Small intestine (tissue), 7 donors: Measurements from ENCODE around the gene MYRF. TPM values are rescaled to one million over a fixed set of nuclear protein-coding genes. Genes with fewer than 3 reads are reported as not detected.

ENCODE experiments used
- DNase-seq, 2 donors: peaks; one replicate each; pipeline versions ENCODE4 v3.0.0 to v3.0.0-alpha.2; 2013
- FAIRE-seq: peaks from 2 replicates; lab custom pipeline; 2012; peaks lifted over from hg19 to GRCh38; lab: Jason Lieb, UNC
- H3K27ac ChIP-seq, 3 donors: one replicate each; pipeline ENCODE4 v1.5.1; 2013; ENCODE audit warnings: low read length in 2 of 3, mild to moderate bottlenecking in 2 of 3, control low read depth in 1 of 3, inconsistent platforms in 1 of 3, low read depth in 1 of 3, moderate library complexity in 1 of 3
- H3K27me3 ChIP-seq, 3 donors: one replicate each; pipeline ENCODE4 v1.6.1; 2013; ENCODE audit warnings: low read length in 3 of 3, inconsistent platforms in 1 of 3; ENCODE audit not compliant: control insufficient read depth in 3 of 3, insufficient read depth in 3 of 3
- H3K36me3 ChIP-seq, 3 donors: one replicate each; pipeline ENCODE4 v1.6.1; 2013; ENCODE audit warnings: low read length in 3 of 3, inconsistent platforms in 1 of 3, low read depth in 1 of 3, mild to moderate bottlenecking in 1 of 3, moderate library complexity in 1 of 3; ENCODE audit not compliant: control insufficient read depth in 3 of 3, insufficient read depth in 2 of 3
- H3K4me1 ChIP-seq, 3 donors: one replicate each; pipeline ENCODE4 v1.6.1; 2013; ENCODE audit warnings: low read length in 2 of 3, inconsistent platforms in 1 of 3, low read depth in 1 of 3, mild to moderate bottlenecking in 1 of 3, moderate library complexity in 1 of 3; ENCODE audit not compliant: control insufficient read depth in 3 of 3, insufficient read depth in 2 of 3
- H3K4me3 ChIP-seq, 3 donors: one replicate each; pipeline ENCODE4 v1.5.1; 2013; ENCODE audit warnings: low read length in 3 of 3, control low read depth in 1 of 3, inconsistent platforms in 1 of 3, low read depth in 1 of 3, mild to moderate bottlenecking in 1 of 3, moderate library complexity in 1 of 3
- H3K9me3 ChIP-seq, 2 donors: one replicate each; pipeline ENCODE4 v1.6.1; 2013; ENCODE audit warnings: low read depth in 1 of 2, low read length in 1 of 2; ENCODE audit not compliant: control insufficient read depth in 2 of 2, insufficient read depth in 1 of 2
- WGBS, 3 donors: extraction: QIAGEN DNeasy Blood & Tissue Kit; methylation state at CpG; one replicate each; pipeline ENCODE4 v1.1.7; 2013; 5-methylcytosine and 5-hydroxymethylcytosine counted together
- polyA plus RNA-seq, 4 donors: library from polyadenylated mRNA; stranded (reverse) in 3 of 4; unstranded in 1 of 4; fragments of 200-250 nt in 3 of 4; fragments of 120-200 nt in 1 of 4; gene quantifications; one replicate each; pipeline versions ENCODE4 v1.2.1 to v1.2.3, GENCODE V29; 2013
- donor health status: healthy with polysubstance abuse.
- donor health status: control.
- donor health status: control.
- donor health status: Bipolar disorder and iron deficiency.
- donor health status: healthy.

MYRF gene
- polyA plus RNA-seq, 4 donors = 19.9 to 48.1 (median 22.3) TPM

DNA sequence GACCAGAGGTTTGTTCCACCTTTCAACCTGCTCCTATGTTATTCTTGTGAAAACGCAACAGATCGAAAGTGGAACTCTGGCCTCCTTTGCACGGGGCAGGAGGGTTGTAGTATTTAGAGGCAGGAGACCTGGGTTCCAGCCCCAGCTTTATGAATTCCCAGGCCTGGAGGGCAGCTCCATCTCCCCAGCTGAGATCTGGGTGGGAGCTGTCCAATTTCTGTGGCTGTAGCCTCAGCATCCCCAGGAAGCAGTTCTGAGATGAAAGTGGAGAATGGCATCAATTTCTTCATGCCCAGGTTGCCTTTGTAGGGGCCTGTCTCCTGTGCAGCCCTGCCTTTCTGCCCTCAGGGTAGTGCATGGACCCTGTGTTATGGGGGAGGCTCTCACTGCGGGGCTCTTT lies 79.8 kb downstream of the MYRF start:
- Histone ChIP-seq H3K36me3 (peaks cover 0 to 6% (median 0%) of the 10 kb centered on the region in 3 donors), H3K27me3 (peaks cover 0 to 55% (median 0%) of the 10 kb centered on the region in 3 donors), H3K27ac (peak overlapping the region in 1 of 3 donors; percentile 42), H3K4me1 (peaks cover 6 to 19% (median 16%) of the 10 kb centered on the region in 3 donors), H3K4me3 (no peak overlapping the region), H3K9me3 (no peaks in the 10 kb centered on the region)
- DNase-seq (no peak), FAIRE-seq (no peak)
- WGBS, 3 donors = 22 to 88% (median 62%) methylated on average over 4 of the region's 4 CpGs

DNA sequence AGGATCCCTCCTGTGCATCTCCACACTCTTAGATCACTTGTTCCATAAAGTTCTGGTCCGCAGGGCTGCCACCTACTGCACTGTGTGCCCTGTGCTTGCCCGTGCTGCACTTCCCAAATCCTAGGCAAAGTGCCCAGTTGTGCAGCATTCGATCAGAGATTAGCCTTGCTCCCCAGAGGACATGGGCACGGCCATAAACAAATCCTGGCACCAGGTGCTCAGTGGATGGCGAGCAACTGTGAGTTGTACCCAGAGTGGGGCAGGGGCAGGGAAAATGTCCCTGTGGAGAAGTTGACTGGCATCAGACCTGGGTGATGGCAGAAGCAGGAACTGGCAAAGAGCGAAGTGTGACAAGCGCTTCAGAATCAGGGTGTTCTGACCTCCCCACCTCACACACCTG lies 80.3 kb downstream of the MYRF start:
- peak in 1 of 2 donors; percentile 36 for DNase-seq

DNA sequence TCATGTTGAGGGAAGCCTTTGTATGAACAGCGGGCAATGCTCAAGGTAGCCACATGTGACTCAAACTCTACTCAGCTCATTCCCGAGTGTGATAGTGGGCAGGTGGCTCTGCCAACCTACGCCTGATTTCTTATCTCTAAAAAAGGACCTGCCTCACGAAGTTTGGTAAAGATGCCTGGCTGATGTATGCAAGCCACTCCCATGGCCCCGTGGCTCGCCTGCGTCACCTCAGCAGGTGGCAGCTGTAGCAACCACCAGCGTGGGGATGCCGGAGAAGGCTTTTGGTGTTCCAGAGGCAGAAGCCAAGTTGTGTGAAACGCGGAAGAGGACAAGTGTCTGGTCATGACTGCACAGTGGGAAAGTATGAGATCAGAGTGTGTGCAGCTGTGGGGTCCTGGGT lies 81.0 kb downstream of the MYRF start:
- H3K4me1 ChIP-seq = peaks cover 6 to 19% (median 12%) of the 10 kb centered on the region in 3 donors
- DNase-seq (peak in 1 of 2 donors; percentile 32), FAIRE-seq (no peak)
- 15 to 59% (median 39%) methylated on average over 11 of the region's 11 CpGs for WGBS, 3 donors
- no peak overlapping the region for H3K4me3 ChIP-seq
- peaks cover 0 to 6% (median 0%) of the 10 kb centered on the region in 3 donors for H3K36me3 ChIP-seq
- peaks cover 0 to 44% (median 0%) of the 10 kb centered on the region in 3 donors for H3K27me3 ChIP-seq
- H3K27ac ChIP-seq = peak overlapping the region in 1 of 3 donors; percentile 89
- no peaks in the 10 kb centered on the region for H3K9me3 ChIP-seq

More for the DNA sequence above, 80.3 kb downstream of the MYRF start:
- FAIRE-seq = no peak
- Histone ChIP-seq H3K36me3 (peaks cover 0 to 6% (median 0%) of the 10 kb centered on the region in 3 donors), H3K27me3 (peaks cover 0 to 52% (median 0%) of the 10 kb centered on the region in 3 donors), H3K4me3 (no peak overlapping the region), H3K27ac (peak overlapping the region in 1 of 3 donors; percentile 89), H3K4me1 (peaks cover 6 to 19% (median 16%) of the 10 kb centered on the region in 3 donors), H3K9me3 (no peaks in the 10 kb centered on the region)
- WGBS, 3 donors = 21 to 60% (median 36%) methylated on average over 7 of the region's 7 CpGs

DNA sequence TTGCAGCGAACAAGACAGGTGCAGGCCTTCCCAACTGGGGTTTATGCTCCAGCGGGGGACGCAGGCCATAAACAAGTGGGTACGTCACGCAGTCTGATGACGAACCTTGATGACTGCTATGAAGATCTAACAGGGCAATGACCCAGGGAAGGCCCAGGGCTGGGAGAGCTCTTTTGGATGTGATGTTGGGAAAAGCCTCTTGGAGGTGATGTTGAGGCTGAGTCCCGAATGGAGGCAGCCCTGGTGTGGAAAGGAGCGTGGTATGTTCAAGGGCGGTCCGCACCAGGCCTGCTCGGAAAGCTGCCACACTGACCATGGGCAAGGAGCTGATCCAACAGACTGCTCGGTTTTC lies 81.5 kb downstream of the MYRF start:
- Histone ChIP-seq H3K4me1 (peaks cover 6 to 19% (median 8%) of the 10 kb centered on the region in 3 donors), H3K4me3 (no peak overlapping the region), H3K36me3 (peaks cover 0 to 7% (median 0%) of the 10 kb centered on the region in 3 donors), H3K27ac (peak overlapping the region in 2 of 3 donors; percentile 37 to 89), H3K9me3 (no peaks in the 10 kb centered on the region), H3K27me3 (peaks cover 0 to 40% (median 0%) of the 10 kb centered on the region in 3 donors)
- FAIRE-seq (no peak), DNase-seq (no peak)
- WGBS, 3 donors = 51 to 79% (median 66%) methylated on average over 12 of the region's 12 CpGs

DNA sequence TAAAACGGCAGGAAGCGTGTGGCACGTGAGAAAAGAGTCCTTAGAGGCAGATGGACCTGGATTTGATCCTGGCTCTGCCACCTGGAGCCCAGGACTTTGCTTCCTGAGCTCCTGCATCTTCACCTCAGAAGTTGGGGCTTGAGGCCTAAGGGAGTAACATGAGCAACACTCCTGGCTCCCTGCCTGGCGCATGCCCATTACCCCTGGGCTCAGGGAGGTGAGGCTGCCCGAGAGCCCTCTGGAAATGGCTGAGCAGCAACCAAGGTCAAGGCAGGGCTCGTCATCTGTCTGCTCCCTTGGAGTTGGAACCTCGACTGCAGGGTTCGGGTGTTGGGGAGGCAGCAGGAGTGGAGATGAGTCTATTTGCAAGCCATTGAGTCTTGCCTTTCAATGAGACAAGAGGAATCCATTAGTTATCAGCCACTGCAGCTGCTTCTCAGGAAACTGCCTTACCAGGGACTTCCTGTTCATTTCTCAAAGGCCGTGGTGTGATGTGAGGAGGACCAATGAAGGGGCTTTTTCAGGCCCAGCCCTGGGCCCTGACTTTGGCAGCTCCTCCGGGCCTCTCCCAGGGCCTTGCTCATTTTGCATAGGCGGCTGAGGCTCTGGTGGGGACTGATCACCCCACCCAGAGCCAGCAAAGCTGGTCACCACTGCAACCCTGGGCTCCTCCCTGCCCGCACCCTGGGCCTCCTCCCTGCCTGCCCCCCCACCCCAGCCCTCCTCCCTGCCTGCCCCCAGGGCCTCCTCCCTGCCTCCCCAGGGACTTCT lies 82.0 kb downstream of the MYRF start:
- 28 to 35% (median 30%) methylated on average over 11 to 12 of the region's 12 CpGs for WGBS, 3 donors
- no peak for FAIRE-seq
- H3K9me3 ChIP-seq = no peaks in the 10 kb centered on the region
- peak in 1 of 2 donors; percentile 50 for DNase-seq
- H3K27me3 ChIP-seq = peaks cover 0 to 35% (median 0%) of the 10 kb centered on the region in 3 donors
- peak overlapping the region; percentile 14 to 89 (median 37) for H3K27ac ChIP-seq
- no peak overlapping the region for H3K4me3 ChIP-seq
- peaks cover 0 to 8% (median 0%) of the 10 kb centered on the region in 3 donors for H3K36me3 ChIP-seq
- peaks cover 4 to 19% (median 6%) of the 10 kb centered on the region in 3 donors for H3K4me1 ChIP-seq

DNA sequence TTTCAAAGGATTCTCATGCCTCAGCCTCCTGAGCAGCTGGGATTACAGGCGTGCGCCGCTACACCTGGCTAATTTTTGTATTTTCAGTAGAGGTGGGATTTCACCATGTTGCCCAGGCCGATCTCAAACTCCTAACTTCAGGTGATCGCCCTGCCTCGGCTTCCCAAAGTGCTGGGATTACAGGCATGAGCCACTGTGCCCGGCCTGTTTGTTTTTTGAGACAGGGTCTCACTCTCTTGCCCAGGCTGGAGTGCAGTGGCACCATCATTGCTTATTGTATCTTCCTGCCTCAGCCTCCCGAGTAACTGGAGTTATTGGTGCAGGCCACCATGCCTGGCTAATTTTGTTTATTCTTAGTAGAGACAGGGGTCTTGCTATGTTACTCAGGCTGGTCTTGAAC lies 83.8 kb downstream of the MYRF start:
- H3K9me3 ChIP-seq = no peaks in the 10 kb centered on the region
- no peak overlapping the region for H3K4me3 ChIP-seq
- DNase-seq (no peak), FAIRE-seq (no peak)
- 95 to 98% (median 96%) methylated on average over 8 of the region's 8 CpGs for WGBS, 3 donors
- peaks cover 0 to 16% (median 0%) of the 10 kb centered on the region in 3 donors for H3K36me3 ChIP-seq
- H3K4me1 ChIP-seq = peaks cover 4 to 14% (median 6%) of the 10 kb centered on the region in 3 donors
- H3K27ac ChIP-seq = no peak overlapping the region
- peaks cover 0 to 21% (median 0%) of the 10 kb centered on the region in 3 donors for H3K27me3 ChIP-seq

DNA sequence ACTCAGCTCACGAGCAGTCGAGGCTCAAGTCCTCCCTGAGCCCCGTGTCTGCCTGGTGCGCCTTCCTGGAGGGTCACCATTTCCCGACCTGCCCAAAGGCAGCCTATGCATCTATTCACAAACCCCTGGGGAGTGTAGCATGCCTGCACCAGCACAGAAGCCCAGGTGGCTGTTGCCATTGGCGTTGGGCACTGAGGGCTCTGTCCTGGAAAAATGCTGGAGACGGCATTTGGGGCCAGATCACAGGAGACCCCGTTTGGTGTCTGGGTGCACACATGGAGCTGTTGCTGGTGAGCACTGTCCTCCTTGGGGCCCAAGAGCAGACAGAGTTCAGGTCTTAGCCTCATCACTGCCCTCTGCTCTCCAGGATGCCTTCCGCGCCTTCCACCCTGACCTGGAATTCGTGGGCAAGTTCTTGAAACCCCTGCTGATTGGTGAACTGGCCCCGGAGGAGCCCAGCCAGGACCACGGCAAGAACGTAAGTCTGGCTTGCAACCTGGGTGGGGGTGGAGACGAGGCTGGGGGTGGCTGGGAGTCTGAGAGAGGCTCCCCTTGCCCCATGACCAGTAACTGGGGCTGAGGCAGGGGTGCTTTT lies 85.1 kb downstream of the MYRF start:
- Histone ChIP-seq H3K4me3 (no peak overlapping the region), H3K36me3 (peaks cover 0 to 18% (median 0%) of the 10 kb centered on the region in 3 donors), H3K4me1 (peaks cover 4 to 11% (median 6%) of the 10 kb centered on the region in 3 donors), H3K27ac (no peak overlapping the region), H3K27me3 (peaks cover 0 to 10% (median 0%) of the 10 kb centered on the region in 3 donors), H3K9me3 (no peaks in the 10 kb centered on the region)
- 92 to 94% (median 92%) methylated on average over 13 to 15 of the region's 15 CpGs for WGBS, 3 donors
- no peak for FAIRE-seq
- DNase-seq = no peak
